ENCODE measurements around the gene CNKSR2. TPM values are rescaled to one million over a fixed set of nuclear protein-coding genes. Genes with fewer than 3 reads are reported as not detected.

Gene CNKSR2
- total and polyA plus RNA-seq, 10 of the 15 experiments (the other 5 are each of a cell fraction or from before 2014, with no cell fraction given), result 0.02 to 0.69 (median 0.18) TPM; not detected in 4

DNA sequence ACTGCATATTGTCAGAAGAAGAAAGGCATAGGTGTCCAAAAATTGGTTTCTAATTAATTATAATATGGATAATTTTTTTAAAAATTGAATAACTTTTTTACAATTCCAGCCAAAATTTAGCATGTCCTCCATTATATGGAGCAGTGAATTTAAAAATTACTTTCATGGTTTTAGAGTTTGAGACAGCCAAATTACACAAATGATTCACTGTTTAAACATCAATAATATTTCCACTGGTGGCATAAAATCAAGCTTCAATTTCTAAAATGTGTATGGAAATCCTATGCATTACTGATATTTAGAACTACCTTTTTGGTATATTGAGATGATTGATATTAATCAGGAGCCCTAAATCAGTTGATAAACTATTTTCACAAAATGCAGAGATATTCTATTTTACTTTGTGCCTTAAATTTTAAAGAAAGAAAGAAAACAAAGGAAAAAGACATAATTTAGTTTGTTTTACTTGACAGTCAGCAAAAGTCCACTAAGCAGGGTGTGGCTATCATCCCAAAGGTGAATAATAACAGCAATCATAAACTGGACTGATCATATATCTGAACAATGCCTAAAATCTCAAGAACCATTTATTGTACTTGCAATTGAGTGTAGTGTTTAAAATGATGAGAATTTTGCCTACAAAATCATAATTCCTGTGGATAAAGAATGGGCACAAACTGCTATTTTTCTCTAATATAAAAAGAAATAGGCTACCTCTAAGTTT, 249.7 kb downstream of the CNKSR2 start (continued):
- TF ChIP-seq, protein P1, sequence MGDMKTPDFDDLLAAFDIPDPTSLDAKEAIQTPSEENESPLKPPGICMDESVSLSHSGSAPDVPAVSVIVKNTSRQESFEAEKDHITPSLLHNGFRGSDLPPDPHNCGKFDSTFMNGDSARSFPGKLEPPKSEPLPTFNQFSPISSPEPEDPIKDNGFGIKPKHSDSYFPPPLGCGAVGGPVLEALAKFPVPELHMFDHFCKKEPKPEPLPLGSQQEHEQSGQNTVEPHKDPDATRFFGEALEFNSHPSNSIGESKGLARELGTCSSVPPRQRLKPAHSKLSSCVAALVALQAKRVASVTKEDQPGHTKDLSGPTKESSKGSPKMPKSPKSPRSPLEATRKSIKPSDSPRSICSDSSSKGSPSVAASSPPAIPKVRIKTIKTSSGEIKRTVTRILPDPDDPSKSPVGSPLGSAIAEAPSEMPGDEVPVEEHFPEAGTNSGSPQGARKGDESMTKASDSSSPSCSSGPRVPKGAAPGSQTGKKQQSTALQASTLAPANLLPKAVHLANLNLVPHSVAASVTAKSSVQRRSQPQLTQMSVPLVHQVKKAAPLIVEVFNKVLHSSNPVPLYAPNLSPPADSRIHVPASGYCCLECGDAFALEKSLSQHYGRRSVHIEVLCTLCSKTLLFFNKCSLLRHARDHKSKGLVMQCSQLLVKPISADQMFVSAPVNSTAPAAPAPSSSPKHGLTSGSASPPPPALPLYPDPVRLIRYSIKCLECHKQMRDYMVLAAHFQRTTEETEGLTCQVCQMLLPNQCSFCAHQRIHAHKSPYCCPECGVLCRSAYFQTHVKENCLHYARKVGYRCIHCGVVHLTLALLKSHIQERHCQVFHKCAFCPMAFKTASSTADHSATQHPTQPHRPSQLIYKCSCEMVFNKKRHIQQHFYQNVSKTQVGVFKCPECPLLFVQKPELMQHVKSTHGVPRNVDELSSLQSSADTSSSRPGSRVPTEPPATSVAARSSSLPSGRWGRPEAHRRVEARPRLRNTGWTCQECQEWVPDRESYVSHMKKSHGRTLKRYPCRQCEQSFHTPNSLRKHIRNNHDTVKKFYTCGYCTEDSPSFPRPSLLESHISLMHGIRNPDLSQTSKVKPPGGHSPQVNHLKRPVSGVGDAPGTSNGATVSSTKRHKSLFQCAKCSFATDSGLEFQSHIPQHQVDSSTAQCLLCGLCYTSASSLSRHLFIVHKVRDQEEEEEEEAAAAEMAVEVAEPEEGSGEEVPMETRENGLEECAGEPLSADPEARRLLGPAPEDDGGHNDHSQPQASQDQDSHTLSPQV (IDR thresholded peaks at IDR 0.05), result no peak
- TF ChIP-seq CREM (IDR thresholded peaks at IDR 0.05; ENCODE audit: low read depth) (no peak), NFIC (IDR thresholded peaks at IDR 0.05; ENCODE audit: low read depth, low read length) (no peak), KAT2A (conservative IDR thresholded peaks at IDR 0.05; ENCODE audit: control insufficient read depth, low read depth, low read length) (no peak), BHLHE40 (IDR thresholded peaks at IDR 0.05; ENCODE audit: borderline replicate concordance in 1 of 2, low read depth in 2 of 2, low read length in 1 of 2) (no peak), NR2C1 (IDR thresholded peaks at IDR 0.05) (no peak), EED (IDR thresholded peaks at IDR 0.05; ENCODE audit: low read depth) (no peak), MYB (IDR thresholded peaks at IDR 0.05; ENCODE audit: borderline replicate concordance, low read depth, low read length) (no peak), TCF3 (IDR thresholded peaks at IDR 0.05; ENCODE audit: borderline replicate concordance, insufficient read depth, low read depth, low read length) (no peak), PAX5 (IDR thresholded peaks at IDR 0.05; ENCODE audit: borderline replicate concordance, low read depth, low read length) (no peak), NBN (IDR thresholded peaks at IDR 0.05) (no peak), GATAD2B (conservative IDR thresholded peaks at IDR 0.05; ENCODE audit: low read depth) (no peak)
- TF ChIP-seq, protein P2, sequence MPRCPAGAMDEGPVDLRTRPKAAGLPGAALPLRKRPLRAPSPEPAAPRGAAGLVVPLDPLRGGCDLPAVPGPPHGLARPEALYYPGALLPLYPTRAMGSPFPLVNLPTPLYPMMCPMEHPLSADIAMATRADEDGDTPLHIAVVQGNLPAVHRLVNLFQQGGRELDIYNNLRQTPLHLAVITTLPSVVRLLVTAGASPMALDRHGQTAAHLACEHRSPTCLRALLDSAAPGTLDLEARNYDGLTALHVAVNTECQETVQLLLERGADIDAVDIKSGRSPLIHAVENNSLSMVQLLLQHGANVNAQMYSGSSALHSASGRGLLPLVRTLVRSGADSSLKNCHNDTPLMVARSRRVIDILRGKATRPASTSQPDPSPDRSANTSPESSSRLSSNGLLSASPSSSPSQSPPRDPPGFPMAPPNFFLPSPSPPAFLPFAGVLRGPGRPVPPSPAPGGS (IDR thresholded peaks at IDR 0.05; ENCODE audit: borderline replicate concordance, insufficient read depth, low read depth, low read length, poor library complexity, severe bottlenecking), result no peak
- TF ChIP-seq, protein P3, sequence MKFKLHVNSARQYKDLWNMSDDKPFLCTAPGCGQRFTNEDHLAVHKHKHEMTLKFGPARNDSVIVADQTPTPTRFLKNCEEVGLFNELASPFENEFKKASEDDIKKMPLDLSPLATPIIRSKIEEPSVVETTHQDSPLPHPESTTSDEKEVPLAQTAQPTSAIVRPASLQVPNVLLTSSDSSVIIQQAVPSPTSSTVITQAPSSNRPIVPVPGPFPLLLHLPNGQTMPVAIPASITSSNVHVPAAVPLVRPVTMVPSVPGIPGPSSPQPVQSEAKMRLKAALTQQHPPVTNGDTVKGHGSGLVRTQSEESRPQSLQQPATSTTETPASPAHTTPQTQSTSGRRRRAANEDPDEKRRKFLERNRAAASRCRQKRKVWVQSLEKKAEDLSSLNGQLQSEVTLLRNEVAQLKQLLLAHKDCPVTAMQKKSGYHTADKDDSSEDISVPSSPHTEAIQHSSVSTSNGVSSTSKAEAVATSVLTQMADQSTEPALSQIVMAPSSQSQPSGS (IDR thresholded peaks at IDR 0.05; ENCODE audit: low read length), result no peak

Data from GM12878 (cell line).